ENCODE data around the gene HEPACAM. TPM values are rescaled to one million over a fixed set of nuclear protein-coding genes. Genes with fewer than 3 reads are reported as not detected.

Gene HEPACAM
- total RNA-seq = not detected in 2 replicates

GRCh38 chr11:124935548-124936514 lies at the start of gene HEPACAM:
TSS of gene HEPACAM (minus strand) at chr11:124936047. CDS start at chr11:124936006, 41 bp downstream.

GRCh38 chr11:124953753-124954589 lies 18.1 kb upstream of the HEPACAM start, which contains the start of gene CCDC15:
TSS of gene CCDC15 (plus strand) at chr11:124954202. CDS start at chr11:124954733, 531 bp downstream.

GRCh38 chr11:124918950-124919349 lies 16.9 kb downstream of the HEPACAM start, which contains the start of gene HEPN1:
TSS of gene HEPN1 (plus strand) at chr11:124919250.

GRCh38 chr11:124897674-124898262 lies 38.1 kb downstream of the HEPACAM start, which contains the start of gene ROBO4:
TSS of gene ROBO4 (minus strand) at chr11:124897865. CDS start at chr11:124897795, 70 bp downstream.

Other genes starting within 250 kb of the HEPACAM start
- 1.0 and 9.6 TPM in 2 replicates for gene NRGN, start 196.1 kb downstream of the HEPACAM start, total RNA-seq
- gene VSIG2, start 183.8 kb downstream of the HEPACAM start, total RNA-seq = 1.3 TPM in 1 of 2 replicates, not detected in the other
- 2.2 and 5.6 TPM in 2 replicates for gene ESAM, start 173.8 kb downstream of the HEPACAM start, total RNA-seq
- 6.1 and 8.8 TPM in 2 replicates for gene MSANTD2, start 135.6 kb downstream of the HEPACAM start, total RNA-seq
- 10.9 and 23.5 TPM in 2 replicates for gene ROBO3, start 70.6 kb downstream of the HEPACAM start, total RNA-seq
- 0.80 and 5.8 TPM in 2 replicates for gene ROBO4, start 38.2 kb downstream of the HEPACAM start, total RNA-seq
- not detected in 2 replicates for gene HEPN1, start 16.8 kb downstream of the HEPACAM start, total RNA-seq
- 1.3 and 2.3 TPM in 2 replicates for gene CCDC15, start 18.2 kb upstream of the HEPACAM start, total RNA-seq
- gene SLC37A2, start 127.3 kb upstream of the HEPACAM start, total RNA-seq = 0.32 and 2.6 TPM in 2 replicates
- 22.6 and 23.0 TPM in 2 replicates for gene TMEM218, start 175.6 kb upstream of the HEPACAM start, total RNA-seq
- 2.6 TPM in 2 replicates for gene PKNOX2, start 228.7 kb upstream of the HEPACAM start, total RNA-seq